ENCODE results near the gene PIP5KL1.

PIP5KL1 gene

GRCh38 chr9:127910613-127911205 is 19.9 kb downstream of the PIP5KL1 start:
- DNase-seq = peak; percentile 37

- no peak for DNase-seq
Measured at GRCh38 chr9:127909839-127910273, 20.7 kb downstream of the PIP5KL1 start.

DNA sequence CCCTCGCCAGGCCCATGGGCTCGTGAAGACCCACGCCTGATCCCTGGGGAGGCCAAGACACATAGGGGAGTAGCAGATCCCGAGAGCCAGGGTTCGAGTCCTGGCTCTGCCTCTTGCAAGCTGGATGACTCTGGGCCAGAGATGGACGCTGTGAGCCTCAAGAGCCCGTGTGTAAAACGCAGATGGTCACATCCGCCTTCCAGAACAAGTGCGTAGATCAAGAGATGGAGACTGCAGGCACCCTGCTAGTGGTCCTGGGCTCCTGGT is 22.0 kb downstream of the PIP5KL1 start:
- DNase-seq = no peak

GRCh38 chr9:127907867-127908659 is 22.5 kb downstream of the PIP5KL1 start:
- no peak for DNase-seq

DNA sequence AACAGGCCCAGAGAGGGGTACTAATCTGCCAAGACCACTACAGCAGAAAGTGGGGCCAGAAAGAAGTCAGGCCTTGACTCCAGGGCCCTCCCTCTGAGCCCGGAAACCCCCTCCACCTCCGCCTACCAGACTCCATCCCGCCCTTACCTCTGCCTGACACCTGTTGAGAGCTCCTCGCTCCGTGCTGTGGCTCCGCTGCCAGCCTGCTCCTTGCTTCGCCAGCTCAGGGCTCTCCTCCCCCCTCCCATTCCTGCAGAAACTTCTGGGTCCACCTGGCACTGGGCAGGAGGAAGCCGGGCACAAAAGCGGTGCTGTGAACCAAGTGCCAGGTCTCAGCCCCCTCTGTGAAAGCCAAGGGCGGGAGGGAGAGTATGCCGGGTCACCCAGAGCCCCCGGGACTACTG is 24.8 kb downstream of the PIP5KL1 start:
- peak; percentile 80 for DNase-seq

DNA sequence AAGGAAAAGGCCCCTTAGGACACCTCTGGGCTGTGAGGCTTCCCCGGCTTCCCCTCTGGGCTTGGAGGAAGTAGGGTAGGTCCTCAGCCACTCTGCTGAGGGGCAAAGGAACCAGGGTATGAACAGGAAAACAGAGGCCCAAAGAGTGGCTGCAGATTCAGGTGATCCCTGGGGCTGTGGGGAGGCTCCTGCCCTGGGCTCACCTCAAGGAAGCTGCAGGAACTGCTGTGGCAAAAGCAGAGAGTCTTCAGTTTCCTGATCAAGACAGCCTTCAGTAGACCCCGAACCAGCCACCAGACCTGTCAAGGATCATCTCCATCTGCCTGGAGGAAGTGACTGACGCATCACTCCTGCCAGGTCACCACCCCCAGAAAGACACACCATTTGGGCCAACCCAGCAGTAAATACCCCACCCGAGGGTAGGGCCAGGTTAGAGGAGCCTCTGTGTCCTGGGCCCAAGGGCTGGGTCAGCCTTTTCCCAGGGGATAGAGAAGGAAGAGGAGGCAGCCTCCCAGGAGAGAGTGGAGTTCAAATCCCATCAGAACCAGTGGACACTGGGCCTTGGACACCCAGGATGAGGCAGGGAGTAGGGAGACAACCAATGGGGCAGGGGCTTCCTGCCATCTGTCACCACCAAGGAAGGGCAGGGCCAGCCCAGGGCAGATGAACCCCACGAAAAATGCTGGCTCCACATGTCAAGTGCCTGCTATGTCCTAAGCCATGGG is 25.4 kb downstream of the PIP5KL1 start:
- peak; percentile 73 for DNase-seq

DNA sequence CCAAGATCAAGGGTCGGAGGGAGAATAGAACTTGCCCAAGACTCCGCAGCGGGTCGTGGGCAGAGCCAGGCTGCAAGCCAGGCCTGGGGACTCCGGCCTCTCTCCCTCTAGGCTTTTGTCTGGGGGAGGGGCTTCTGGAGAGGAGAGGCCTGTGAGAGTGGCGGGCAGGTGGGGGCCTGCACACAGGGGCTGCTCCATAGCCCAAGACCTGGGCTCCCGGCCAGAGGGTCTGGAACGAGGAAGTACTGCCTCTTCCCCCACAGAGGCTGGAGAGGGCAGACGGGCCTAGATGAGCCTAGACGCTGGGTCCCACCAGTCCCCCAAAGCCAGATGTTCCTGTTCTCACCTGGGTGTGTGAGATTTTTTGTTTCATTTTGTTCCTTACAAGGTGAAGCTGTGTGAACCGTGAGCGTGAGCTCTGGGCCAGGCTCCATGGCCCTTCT is 26.0 kb downstream of the PIP5KL1 start:
- peak; percentile 19 for DNase-seq

DNA sequence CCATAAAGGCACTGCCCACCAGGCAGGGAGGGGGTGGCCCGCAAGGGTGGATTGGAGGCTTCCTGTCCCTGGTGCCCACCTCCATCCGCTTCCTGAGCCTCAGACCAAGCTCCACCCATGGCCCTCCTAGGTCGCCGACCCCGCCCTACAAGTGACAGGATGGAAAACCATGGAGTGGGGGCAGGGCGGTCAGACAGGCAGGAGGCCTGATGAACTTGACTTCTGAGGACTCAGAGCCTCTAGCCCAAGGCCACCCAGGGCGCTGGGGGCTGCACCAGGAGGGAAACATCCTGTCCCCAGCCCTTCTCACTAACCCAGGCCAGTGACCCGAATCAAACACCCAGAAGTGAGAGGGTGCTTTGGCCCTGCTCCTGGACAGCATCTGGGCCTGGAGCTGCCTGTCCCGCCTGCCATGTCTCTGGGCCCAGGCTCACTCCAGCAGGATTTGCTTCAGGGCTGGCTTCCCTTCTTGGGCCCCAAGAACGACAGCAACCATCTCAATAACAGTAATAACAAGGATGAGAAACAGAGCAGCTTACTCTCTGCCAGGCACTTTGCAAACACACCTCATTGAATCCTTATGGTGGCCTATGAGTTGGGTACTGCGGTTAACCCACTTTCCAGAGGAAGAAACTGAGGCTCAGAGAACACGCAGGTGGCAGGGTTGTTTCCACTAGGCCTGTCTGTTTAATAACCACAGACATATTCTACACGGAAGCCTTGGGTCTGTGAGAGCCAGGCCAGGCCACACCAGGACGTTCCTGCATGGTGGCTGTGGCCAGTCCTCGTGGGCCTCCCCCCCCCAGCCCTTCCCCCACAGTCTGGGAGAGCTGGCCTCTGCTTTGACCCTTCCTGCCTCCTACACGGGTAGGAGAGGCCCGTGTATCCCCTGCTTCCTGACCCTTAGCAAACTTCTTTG is 26.8 kb downstream of the PIP5KL1 start:
- DNase-seq = peak; percentile 72

GRCh38 chr9:127899128-127899943 is 31.2 kb downstream of the PIP5KL1 start, which contains the start of gene ST6GALNAC6:
Gene ST6GALNAC6 (minus strand): TSS chr9:127899603. CDS start chr9:127897981, 1,622 bp downstream.
- peak; percentile 75 for DNase-seq

DNA sequence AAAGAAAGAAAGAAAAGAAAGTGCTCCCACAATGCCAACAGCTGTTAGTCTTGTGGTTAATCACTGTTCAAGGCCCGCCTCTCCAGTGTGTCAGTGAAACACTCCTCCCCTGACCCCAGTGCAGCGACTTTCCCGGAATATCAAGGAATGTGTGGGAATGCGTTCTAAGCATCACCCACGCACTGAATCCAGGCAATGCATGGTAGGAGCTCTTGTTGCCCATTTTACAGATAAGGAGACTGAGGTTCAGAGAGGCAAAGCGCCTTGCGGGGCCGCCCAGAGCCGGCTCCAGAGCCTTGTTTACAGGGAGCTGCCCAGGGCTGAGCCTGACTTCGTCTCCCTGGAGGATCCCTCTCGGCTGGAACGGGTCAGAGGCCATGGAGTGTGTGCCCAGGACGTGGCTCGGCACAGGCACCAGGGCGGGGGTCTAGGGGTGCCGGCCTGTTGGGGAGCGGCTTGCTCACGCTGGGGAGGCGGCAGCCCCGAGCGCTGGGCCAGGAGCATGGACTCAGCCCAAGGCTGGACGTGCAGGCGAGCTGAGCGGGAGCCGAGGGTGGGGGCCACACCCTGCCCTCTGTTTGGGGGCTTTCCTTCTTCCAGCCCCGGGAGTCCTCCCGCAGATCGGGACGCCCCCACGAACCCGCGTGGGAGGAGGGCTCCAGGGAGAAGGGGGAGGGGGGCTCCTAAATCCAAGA is 32.0 kb downstream of the PIP5KL1 start:
- no peak for DNase-seq

GRCh38 chr9:127897193-127897692 is 33.3 kb downstream of the PIP5KL1 start:
- DNase-seq = peak; percentile 37

GRCh38 chr9:127896395-127897192 is 34.0 kb downstream of the PIP5KL1 start:
- no peak for DNase-seq

- no peak for DNase-seq
Measured at GRCh38 chr9:127895811-127896210, 34.8 kb downstream of the PIP5KL1 start.

GRCh38 chr9:127893392-127893791 is 37.2 kb downstream of the PIP5KL1 start:
- no peak for DNase-seq

GRCh38 chr9:127892831-127893230 is 37.7 kb downstream of the PIP5KL1 start:
- DNase-seq = no peak

DNA sequence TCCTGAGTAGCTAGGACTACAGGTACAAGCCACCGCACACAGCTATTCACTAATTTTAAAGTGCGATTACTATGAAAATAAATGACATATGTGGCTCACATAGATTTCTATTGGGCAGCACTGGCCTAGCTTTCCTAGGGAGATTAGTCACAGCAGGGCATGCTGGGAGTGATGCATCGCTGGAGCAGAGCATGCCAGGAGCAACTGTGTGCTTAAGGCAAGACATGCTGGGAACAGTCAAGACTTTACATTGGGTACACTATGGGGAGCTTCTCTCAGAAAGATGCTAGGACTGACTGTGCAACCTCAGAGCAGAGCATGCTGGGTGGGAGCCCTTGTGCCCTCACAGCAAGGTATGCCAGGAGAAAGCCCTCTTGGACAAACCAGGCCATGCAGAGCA is 40.5 kb downstream of the PIP5KL1 start:
- DNase-seq = no peak

DNA sequence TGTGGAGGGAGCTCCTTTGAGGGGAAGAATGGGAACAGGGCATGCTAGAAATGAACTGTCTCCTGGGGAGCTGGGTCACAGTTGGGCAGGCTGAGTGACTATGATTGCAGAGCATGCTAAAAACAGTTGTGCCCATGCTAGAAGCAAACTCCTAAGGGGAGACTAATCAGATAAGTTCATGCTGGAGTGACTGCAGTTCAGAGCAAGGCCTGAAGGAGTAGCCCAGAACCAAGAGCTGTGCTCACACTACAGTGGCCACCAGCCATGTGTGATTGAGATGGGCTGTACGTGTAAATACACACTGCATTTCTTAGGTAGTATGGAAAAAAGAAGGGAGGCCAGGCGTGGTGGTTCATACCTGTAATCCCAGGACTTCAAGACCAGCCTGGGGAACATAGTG is 42.8 kb downstream of the PIP5KL1 start:
- no peak for DNase-seq

GRCh38 chr9:127886401-127886972 is 44.1 kb downstream of the PIP5KL1 start:
- DNase-seq = no peak

DNA sequence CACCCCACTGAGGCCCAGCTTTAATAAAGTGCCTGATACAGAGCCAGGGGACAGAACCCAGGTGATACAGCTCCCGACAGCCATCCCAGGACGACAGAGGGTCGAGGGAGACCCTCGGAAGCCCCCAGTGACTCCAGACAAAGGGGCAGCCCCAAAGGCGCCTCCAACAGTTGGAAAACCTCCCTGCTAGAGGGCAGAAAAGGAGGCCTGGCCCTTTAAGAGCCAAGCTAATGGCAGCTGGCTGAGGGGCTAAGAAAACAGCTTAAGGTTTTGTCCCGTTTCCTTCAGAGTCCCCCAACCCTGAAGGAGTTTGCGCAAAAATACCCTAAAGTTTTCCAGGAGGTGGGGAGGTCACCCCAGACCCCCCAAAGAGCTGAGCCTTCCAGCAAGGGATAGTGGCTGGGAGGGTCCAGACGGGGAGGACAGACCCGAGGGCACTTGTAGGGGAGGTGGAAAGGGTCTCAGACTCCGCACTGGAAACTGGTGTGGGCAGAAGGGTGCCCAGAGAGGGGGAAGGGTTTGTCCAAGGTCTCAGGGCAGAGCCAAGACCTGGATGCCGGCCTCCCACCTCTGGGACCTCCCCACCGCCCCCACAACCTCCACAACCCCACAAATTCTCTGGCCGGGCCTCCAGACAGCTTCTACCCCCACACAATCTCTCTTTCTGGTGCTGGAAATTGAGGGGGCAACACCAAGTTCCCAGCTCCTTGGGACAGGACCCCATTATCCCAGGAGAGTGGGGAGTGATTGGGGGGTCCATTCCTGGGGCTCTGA is 44.9 kb downstream of the PIP5KL1 start:
- DNase-seq = no peak
